GM18502 (cell line): Measurements from ENCODE around the gene PAPLN.
"Not testable (repeated sequence)": the region's sequence is repeated elsewhere in the genome, so short reads cannot be mapped to it uniquely, and the experiment has no call there.

ENCODE experiments used
- ATAC-seq: cut with Tn5 transposase; IDR thresholded peaks from one replicate; pipeline ENCODE4 v1.9.1; 2021; ENCODE audit warnings: mild to moderate bottlenecking; ENCODE audit not compliant: unreplicated experiment, poor library complexity

PAPLN gene

DNA sequence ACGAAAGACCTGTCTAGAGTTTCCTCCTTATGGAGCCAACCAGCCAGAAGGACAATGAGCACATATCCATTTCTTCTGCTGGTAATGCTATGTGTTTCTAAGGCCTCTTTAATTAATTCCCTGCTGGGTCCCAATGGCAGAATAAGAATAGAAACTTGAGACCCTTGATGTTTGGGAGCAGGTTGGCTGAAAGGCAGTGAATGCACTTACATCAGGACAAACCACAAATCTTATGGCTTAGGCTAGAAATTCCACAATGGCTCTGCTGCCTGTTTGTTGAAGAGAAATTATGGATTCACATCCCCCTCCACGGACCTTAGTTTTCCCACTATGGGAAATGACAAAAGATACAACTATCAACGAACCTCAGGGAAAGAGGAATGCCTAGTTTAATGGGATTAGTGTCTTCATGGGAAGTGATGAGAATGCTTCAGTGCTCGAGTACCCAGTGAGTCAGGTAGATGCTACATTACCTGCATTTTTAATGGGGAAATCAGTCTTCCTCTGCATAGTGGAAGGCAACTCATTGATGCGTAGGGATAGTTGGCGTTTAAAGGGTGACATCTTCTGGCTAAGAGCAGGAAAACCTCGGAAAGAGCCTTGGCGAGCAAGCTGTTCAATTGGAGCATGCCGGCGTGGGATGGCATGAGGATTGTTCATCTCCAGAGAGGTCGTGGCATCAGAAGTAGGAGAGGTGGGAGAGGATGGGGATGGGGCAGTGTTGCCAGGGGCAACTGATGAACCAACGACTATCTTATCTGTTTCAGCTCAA, 46.5 kb downstream of the PAPLN start:
- no peak for ATAC-seq

DNA sequence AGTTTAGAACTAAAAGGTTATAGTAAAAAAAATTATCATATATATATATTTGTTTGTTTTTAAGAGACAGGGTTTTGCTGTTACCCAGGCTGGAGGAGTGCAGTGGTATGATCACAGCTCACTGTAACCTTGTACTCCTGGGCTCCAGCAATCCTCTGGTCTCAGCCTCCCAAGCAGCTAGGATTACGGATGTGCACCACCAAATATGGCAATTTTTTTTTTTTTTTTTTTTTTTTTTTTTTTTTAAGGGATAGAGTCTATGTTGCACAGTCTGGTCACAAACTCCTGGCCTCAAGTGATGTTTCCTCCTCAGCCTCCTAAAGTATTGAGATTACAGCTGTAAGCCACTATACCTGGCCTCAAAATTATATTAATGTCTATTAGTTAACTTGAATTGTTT, 48.7 kb downstream of the PAPLN start:
- ATAC-seq, result no peak

DNA sequence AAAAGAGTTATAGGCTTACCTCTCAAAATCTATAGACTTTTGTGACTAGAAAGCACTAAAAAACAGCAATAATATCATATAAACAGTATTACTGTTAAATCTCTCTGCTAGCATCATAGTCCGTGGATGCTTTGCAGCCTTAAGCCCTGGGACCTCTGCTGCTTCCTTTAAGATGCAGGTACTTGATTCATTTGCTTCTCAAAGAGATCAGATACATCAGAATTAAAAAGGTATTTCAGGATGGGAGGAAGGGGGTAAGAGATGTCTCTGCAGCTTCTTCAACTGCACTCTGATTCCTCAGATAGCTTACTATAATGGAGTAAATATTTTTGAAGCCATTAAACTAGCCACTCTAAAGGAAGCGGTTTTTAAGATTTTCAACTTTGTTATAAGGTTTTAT, 49.3 kb downstream of the PAPLN start:
- ATAC-seq, result no peak

DNA sequence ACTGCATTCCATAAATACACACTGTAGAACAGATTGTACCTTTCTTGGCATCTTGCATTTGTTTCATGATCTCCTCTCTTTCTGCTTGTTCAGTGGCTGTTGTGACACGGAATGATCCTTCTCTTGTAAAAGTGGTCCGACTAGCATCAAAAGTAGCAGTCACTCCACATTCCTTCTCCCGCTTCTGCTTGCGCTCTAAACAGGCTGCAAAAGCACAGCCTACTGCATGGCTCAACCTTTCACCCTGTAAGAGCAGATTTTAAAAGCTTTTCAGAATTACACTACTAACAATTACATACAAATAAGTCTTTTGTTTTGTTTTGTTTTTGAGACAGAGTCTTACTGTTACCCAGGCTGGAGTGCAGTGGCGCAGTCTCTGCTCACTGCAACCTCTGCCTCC, 49.8 kb downstream of the PAPLN start:
- no peak for ATAC-seq

DNA sequence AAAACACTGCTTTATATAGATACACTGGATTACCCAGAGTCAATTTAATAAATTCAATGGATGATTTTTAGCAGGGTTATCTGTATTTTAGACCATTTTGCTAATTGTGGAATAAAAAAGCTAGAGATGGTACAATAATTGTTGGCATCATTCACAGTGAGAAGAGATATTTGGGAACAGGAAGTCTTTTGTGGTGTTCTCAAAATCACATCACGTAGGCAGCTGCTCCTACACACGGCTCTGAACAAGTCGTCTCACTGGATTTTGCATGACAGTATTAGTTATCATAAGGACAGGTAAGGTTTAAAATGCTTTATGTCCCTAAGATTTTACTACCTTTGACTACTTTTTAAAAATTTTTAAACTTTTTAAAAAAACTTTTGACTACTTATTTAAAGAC, 52.0 kb downstream of the PAPLN start:
- no peak for ATAC-seq

DNA sequence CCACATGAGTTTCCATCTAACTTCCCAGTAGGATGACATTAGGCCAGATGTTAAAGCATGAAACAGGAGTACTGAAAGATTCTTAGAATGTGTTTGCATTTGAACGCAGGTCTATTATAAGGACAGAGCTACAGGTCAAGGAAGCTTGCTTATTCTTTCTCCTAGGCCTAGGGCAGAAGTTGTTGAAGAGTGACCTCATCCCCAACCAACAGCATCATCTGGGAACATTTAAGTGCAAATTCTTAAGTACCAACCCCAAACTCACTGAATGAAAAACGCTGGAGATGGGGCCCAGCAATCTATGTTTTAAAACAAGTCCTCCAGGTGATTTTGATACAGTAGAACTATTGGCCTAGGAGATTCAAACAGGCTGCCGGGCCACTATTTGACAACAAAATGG, 52.4 kb downstream of the PAPLN start:
- no peak for ATAC-seq

DNA sequence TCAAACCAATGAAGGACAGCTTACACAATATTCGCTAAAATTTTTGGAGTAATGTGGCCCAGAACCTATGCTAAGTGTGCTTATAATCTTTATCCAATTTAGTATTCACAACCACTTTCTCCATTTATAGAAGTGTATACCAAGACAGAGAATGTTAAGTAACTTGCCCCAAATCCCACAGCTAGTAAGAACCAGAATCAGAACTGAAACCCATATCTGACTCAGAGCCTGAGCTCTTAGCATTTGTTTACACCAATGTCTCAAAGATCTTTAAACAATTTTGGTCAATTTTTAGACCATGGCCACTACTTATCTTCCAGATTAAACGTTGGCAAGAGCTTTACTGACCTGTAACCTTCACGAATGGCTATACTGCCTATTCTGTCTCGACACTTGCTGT, 53.0 kb downstream of the PAPLN start:
- ATAC-seq, result peak; percentile 79

DNA sequence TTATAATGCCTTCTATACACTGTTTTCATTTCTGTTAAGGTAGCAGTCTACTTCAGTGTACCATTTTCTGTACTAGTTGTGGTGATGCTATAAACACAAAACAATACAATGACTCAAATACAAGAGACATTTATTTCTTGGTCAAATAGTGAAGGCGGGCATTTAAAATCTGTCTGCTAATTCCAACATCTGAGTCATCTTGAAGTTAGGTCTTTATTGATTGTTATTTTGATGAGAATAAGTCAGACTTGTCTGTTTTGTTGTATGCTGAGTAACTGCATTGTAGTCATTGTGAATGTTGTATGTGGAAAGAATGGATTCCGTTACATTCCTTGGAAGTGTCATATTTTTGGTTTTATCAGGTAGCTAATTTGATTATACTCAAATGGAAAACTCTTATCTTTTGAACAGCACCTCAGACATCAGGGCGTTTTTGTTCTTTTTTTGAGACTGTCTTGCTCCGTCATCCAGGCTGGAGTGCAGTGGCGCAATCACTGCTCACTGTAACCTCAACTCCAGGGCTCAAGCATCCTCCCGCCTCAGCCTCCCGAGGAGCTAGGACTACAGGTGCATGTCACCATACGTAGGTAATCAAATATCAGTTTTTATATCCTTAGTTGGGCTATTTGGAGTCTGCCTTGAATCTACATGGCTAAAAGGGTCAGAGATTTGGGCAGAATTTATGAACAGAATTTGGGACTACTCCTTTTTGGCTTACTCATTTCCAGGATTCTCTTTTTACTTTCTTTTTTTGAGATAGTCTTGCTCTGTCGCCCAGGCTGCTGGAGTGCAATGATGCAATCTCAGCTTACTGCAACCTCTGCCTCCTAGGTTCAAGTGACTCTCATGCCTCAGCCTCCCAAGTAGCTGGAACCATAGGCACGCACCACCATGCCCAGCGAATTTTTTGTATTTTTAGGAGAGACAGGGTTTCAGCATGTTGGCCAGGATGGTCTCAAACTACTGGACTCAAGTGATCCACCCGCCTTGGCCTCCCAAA, 56.8 kb downstream of the PAPLN start:
- no peak for ATAC-seq

DNA sequence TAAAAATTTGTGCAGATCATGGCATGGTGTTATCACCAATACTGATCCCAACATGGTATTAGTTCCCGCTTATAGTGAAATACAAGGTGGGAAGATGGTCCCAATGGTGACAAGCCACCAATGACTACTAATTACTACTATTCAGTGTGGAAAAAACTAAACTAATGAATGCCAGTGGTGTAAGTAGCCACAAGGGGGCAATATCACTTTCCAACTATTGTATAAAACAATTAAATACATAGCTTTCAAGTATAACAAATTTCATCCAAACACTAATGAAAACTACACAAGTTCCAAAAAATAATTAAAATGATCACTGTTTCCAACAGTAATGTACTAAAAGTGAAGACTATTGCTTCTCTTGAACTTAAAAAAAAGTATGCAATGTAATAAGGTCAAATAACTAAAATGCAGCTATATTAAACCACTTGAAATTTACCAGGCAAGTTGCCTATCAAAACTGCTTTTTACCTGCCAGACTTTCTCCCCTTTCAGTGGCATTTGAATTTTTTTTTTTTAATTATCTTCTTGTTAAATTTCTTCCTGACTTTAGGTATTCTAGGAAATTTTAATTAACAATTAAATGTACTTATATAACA, 58.0 kb downstream of the PAPLN start:
- no peak for ATAC-seq

DNA sequence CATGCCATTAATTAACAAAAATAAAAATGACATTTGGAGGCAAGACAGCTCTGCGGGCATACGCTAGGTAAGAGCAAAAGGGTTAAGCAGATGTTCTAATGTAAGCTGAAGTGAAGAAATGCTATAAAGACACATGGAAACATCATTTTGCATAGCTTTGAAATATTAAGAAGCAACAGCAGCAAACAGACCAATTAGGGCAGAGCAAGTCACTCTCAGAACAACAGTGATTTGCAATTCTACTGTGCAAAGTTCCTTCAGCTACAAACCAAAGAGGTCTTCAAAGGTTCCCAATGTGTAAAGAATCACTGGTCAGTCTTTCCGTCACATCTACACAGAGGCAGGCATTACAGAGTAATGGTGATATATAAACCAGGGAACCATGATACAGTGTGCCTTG, 68.2 kb downstream of the PAPLN start:
- ATAC-seq, result no peak

DNA sequence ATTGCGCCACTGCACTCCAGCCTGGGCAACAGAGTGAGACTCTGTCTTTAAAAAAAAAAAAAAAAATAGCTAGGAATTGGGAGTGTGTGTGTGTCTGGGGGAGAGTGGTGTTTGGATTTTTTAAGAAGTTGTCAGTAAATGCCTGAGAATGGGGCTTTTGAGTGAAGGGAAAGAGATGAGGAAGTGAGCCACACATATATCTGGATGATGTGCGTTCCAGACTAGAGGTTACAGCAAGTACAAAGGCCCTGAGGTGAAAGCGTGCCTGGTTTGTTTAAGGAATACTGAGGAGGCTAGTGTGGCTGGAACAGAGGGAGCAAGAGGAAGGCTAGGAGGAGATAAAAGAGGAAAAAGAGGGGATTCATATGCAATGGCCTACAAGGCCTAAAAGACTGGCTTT, 70.0 kb downstream of the PAPLN start:
- no peak for ATAC-seq

DNA sequence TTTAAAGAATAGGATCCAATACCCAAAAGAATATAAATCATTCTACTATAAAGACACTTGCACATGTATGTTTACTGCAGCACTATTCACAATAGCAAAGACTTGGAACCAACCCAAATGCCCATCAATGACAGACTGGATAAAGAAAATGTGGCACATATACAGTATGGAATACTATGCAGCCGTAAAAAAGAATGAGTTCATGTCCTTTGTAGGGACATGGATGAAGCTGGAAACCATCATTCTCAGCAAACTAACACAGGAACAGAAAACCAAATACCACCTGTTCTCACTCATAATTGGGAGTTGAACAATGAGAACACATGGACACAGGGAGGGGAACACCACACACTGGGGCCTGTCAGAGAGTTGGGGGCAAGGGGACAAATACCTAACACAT, 71.9 kb downstream of the PAPLN start:
- not testable (repeated sequence) for ATAC-seq

DNA sequence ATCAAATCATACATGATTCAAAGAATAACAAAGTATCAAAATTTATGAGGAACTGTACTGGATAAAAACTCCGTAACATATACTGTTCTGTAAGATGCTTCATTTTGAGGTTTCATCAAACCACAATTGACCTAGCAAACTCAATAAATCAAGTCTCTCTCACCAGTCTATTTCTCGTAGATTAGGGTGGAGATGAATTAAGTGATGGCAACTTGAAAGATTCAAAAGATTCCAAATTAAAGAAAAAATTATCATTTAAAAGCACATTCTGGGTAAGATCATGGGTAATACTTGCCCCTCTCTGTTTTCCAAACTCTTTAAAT, 74.4 kb downstream of the PAPLN start:
- no peak for ATAC-seq

DNA sequence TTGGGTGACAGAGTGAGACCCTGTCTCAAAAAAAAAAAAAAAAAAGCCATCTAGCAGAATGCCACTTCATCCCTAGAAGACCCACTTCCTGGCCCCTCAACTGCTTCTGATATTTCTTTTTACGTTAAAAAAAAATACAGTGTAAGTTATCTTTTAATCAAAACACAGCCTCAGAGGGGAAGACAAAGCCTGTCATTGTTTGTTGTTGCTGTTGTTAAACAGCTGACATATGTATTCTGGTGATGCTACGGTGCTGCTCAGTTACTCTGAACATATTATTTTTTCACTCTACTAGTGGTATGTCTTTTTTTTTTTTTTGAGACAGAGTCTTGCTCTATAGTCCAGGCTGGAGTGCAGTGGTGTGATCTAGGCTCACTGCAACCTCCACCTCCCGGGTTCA, 75.4 kb downstream of the PAPLN start:
- ATAC-seq, result no peak

DNA sequence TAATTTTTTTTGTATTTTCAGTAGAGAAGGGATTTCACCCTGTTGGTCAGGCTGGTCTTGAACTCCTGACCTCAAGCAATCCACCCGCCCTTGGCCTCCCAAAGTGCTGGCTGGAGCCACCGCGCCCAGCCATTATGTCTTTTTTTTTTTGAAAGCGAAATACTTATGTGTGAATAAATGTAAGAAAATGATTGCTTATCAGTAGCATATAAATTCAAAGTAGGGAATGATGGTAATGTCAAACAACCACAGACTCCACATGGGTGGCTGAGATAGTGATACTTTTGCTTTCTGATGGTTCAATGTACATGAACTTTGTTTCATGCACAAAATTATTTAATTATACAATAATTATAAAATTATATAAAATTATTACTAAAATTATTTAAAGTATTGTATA, 75.8 kb downstream of the PAPLN start:
- ATAC-seq, result no peak

DNA sequence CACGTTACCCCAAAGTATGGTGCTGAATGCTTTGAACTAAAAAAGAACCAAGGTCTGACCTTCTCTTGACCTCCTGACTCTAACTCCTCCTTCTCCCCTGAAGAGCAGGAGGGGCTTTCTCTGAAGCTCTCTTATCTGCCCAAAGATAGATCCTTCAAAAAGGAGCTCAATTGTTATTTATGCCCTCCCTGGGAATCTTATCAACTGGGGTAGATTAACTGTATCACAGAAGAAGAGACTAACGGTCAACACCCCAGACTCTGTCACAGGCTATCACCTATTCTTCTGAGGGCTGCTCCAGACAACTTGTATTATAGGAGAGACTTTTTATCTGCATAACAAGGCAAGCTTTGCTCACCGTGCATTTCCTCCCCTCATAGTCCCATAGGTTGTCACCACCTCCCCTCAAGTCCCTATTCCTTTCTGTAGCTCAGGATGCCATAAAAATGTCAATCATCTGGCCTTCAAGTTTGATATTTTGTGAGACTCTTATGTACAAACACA, 86.6 kb downstream of the PAPLN start:
- no peak for ATAC-seq
